Measurements from ENCODE around the gene RRBP1.
A peak's percentile ranks its signal among the peaks of the same experiment; 100 is the strongest.

Gene RRBP1

GRCh38 chr20:17654649-17655285 lies 27.3 kb downstream of the RRBP1 start:
- no peaks in the 10 kb centered on the region for H3K27me3 ChIP-seq (ENCODE audit: low read depth, low read length)
- H3K9ac ChIP-seq (ENCODE audit: low read length), result no peak overlapping the region
- peaks cover 9% of the 10 kb centered on the region for H3K36me3 ChIP-seq (replicated peaks; ENCODE audit: low read depth, low read length)
- no peak overlapping the region for H2AFZ ChIP-seq (ENCODE audit: low read depth, low read length)
- H3K9me3 ChIP-seq (ENCODE audit: insufficient read depth, low read length), result no peaks in the 10 kb centered on the region
- peaks cover 3% of the 10 kb centered on the region; the same call in 1 of the 2 replicates for H4K20me1 ChIP-seq (ENCODE audit: insufficient read depth, low read length)
- no peak overlapping the region for H3K4me2 ChIP-seq (ENCODE audit: low read length)
- TF ChIP-seq CTCF (IDR thresholded peaks at IDR 0.05; ENCODE audit: low read depth, low read length) (peak; percentile 72), EZH2phosphoT487 (IDR thresholded peaks at IDR 0.05; ENCODE audit: low read depth) (no peak)
- H3K79me2 ChIP-seq (ENCODE audit: low read length), result no peaks in the 10 kb centered on the region
- no peak overlapping the region for H3K4me3 ChIP-seq (ENCODE audit: low read length)
- H3K27ac ChIP-seq (ENCODE audit: low read length), result no peak overlapping the region
- H3K4me1 ChIP-seq (ENCODE audit: low read length), result no peaks in the 10 kb centered on the region

GRCh38 chr20:17653835-17654648 lies 28.0 kb downstream of the RRBP1 start:
- peaks cover 3% of the 10 kb centered on the region; the same call in 1 of the 2 replicates for H4K20me1 ChIP-seq (ENCODE audit: insufficient read depth, low read length)
- H3K36me3 ChIP-seq (replicated peaks; ENCODE audit: low read depth, low read length), result peaks cover 9% of the 10 kb centered on the region
- TF ChIP-seq EZH2phosphoT487 (IDR thresholded peaks at IDR 0.05; ENCODE audit: low read depth) (no peak), CTCF (IDR thresholded peaks at IDR 0.05; ENCODE audit: low read depth, low read length) (no peak)
- H3K4me1 ChIP-seq (ENCODE audit: low read length), result peaks cover 3% of the 10 kb centered on the region
- H3K9ac ChIP-seq (ENCODE audit: low read length), result no peak overlapping the region
- H3K79me2 ChIP-seq (ENCODE audit: low read length), result no peaks in the 10 kb centered on the region
- no peak overlapping the region for H3K27ac ChIP-seq (ENCODE audit: low read length)
- no peak overlapping the region for H3K4me2 ChIP-seq (ENCODE audit: low read length)
- no peak overlapping the region for H3K4me3 ChIP-seq (ENCODE audit: low read length)
- H2AFZ ChIP-seq (ENCODE audit: low read depth, low read length), result no peak overlapping the region
- no peaks in the 10 kb centered on the region for H3K27me3 ChIP-seq (ENCODE audit: low read depth, low read length)
- no peaks in the 10 kb centered on the region for H3K9me3 ChIP-seq (ENCODE audit: insufficient read depth, low read length)

GRCh38 chr20:17652411-17652810 lies 29.6 kb downstream of the RRBP1 start:
- no peak overlapping the region for H3K4me3 ChIP-seq (ENCODE audit: low read length)
- H4K20me1 ChIP-seq (ENCODE audit: insufficient read depth, low read length), result peaks cover 14% of the 10 kb centered on the region
- no peak overlapping the region for H3K9ac ChIP-seq (ENCODE audit: low read length)
- no peak overlapping the region for H3K4me2 ChIP-seq (ENCODE audit: low read length)
- H3K27ac ChIP-seq (ENCODE audit: low read length), result no peak overlapping the region
- no peak overlapping the region for H2AFZ ChIP-seq (ENCODE audit: low read depth, low read length)
- no peaks in the 10 kb centered on the region for H3K27me3 ChIP-seq (ENCODE audit: low read depth, low read length)
- no peaks in the 10 kb centered on the region for H3K9me3 ChIP-seq (ENCODE audit: insufficient read depth, low read length)
- H3K4me1 ChIP-seq (ENCODE audit: low read length), result peaks cover 9% of the 10 kb centered on the region
- TF ChIP-seq EZH2phosphoT487 (IDR thresholded peaks at IDR 0.05; ENCODE audit: low read depth), result no peak
- TF ChIP-seq CTCF (IDR thresholded peaks at IDR 0.05; ENCODE audit: low read depth, low read length), result peak; percentile 45
- no peaks in the 10 kb centered on the region for H3K36me3 ChIP-seq (replicated peaks; ENCODE audit: low read depth, low read length)
- H3K79me2 ChIP-seq (ENCODE audit: low read length), result no peaks in the 10 kb centered on the region

GRCh38 chr20:17651760-17652388 lies 30.2 kb downstream of the RRBP1 start:
- no peak overlapping the region for H3K4me3 ChIP-seq (ENCODE audit: low read length)
- no peaks in the 10 kb centered on the region for H3K36me3 ChIP-seq (replicated peaks; ENCODE audit: low read depth, low read length)
- H4K20me1 ChIP-seq (ENCODE audit: insufficient read depth, low read length), result peaks cover 13% of the 10 kb centered on the region
- no peak overlapping the region for H3K4me2 ChIP-seq (ENCODE audit: low read length)
- H3K27ac ChIP-seq (ENCODE audit: low read length), result no peak overlapping the region
- no peaks in the 10 kb centered on the region for H3K9me3 ChIP-seq (ENCODE audit: insufficient read depth, low read length)
- H3K27me3 ChIP-seq (ENCODE audit: low read depth, low read length), result no peaks in the 10 kb centered on the region
- no peaks in the 10 kb centered on the region for H3K79me2 ChIP-seq (ENCODE audit: low read length)
- H3K4me1 ChIP-seq (ENCODE audit: low read length), result peaks cover 9% of the 10 kb centered on the region
- no peak overlapping the region for H3K9ac ChIP-seq (ENCODE audit: low read length)
- TF ChIP-seq EZH2phosphoT487 (IDR thresholded peaks at IDR 0.05; ENCODE audit: low read depth) (no peak), CTCF (IDR thresholded peaks at IDR 0.05; ENCODE audit: low read depth, low read length) (peak; percentile 21; the same call in 1 of the 2 replicates)
- H2AFZ ChIP-seq (ENCODE audit: low read depth, low read length), result no peak overlapping the region

All from OCI-LY3 (cell line).